Prostate gland (tissue), 2 donors: ENCODE measurements around the gene FGD5. TPM values are rescaled to one million over a fixed set of nuclear protein-coding genes. Genes with fewer than 3 reads are reported as not detected.

Experiments
- DNase-seq: peaks from one replicate; pipeline ENCODE4 v3.0.0-alpha.2; 2019; ENCODE audit warnings: low spot score
- H3K27ac ChIP-seq, 2 donors: fragments of 200-600 bp; sonication (generic); 2 replicates each; pipeline ENCODE4 v1.5.1; 2017 to 2019
- H3K27me3 ChIP-seq: fragments of 200-600 bp; sonication (generic); replicated peaks from 2 replicates; pipeline ENCODE4 v1.5.1; 2019; ENCODE audit not compliant: insufficient read depth
- H3K36me3 ChIP-seq, 2 donors: fragments of 200-600 bp; sonication (generic); 1 replicate in 1 of 2; 2 replicates in 1 of 2; pipeline versions ENCODE4 v1.5.1 to v1.8.1; 2017 to 2019
- H3K4me1 ChIP-seq: fragments of 200-600 bp; sonication (generic); replicated peaks from 2 replicates; pipeline ENCODE4 v1.5.1; 2019
- H3K4me3 ChIP-seq, 2 donors: fragments of 200-600 bp; sonication (generic); 2 replicates each; pipeline ENCODE4 v1.5.1; 2017 to 2019
- H3K9me3 ChIP-seq: fragments of 200-600 bp; sonication (generic); 2 replicates; pipeline ENCODE4 v1.5.1; 2017
- POLR2A ChIP-seq: fragments of 450-650 bp; IDR thresholded peaks from one replicate; pipeline ENCODE4 v1.6.1; 2016; ENCODE audit warnings: antibody characterized with exemption, mild to moderate bottlenecking
- POLR2AphosphoS5 ChIP-seq: sonication (generic); formaldehyde crosslinking; IDR thresholded peaks from one replicate; pipeline ENCODE4 v1.6.1; 2017; ENCODE audit warnings: antibody characterized with exemption
- WGBS: methylation state at CpG from one replicate; pipeline ENCODE4 v1.1.5; 2018; 5-methylcytosine and 5-hydroxymethylcytosine counted together
- intact Hi-C: fragments of 100-400 bp; cut with DNase I; formaldehyde crosslinking; loops from one replicate; pipeline ENCODE4 v1.14.2; 2022
- total RNA-seq, 2 donors: library from RNA; depleted of rRNA; stranded (reverse); fragments of >200 nt; gene quantifications; one replicate each; pipeline ENCODE4 v1.1.0, GENCODE V29; 2016
- TF ChIP-seq, protein P1 (sequence below), 4 experiments: fragments of 200-600 bp in 2 of 4; fragments of 450-650 bp in 2 of 4; sonication (generic) in 2 of 4; IDR thresholded peaks; 1 replicate in 3 of 4; 2 replicates in 1 of 4; pipeline ENCODE4 v1.5.1; 2016 to 2019; ENCODE audit warnings: antibody characterized with exemption in 4 of 4, mild to moderate bottlenecking in 2 of 4, moderate library complexity in 2 of 4

FGD5 gene
- total RNA-seq, 2 donors from 2014 or later: 4.5 to 15.8 TPM

GRCh38 chr3:14783480-14784086 is 35.2 kb upstream of the FGD5 start:
- intact Hi-C loops: no loop called here
- H3K27ac ChIP-seq: no peak overlapping the region
- no peak overlapping the region for H3K4me3 ChIP-seq
- no peaks in the 10 kb centered on the region for H3K36me3 ChIP-seq
- no peak for TF ChIP-seq POLR2AphosphoS5
- TF ChIP-seq, protein P1, sequence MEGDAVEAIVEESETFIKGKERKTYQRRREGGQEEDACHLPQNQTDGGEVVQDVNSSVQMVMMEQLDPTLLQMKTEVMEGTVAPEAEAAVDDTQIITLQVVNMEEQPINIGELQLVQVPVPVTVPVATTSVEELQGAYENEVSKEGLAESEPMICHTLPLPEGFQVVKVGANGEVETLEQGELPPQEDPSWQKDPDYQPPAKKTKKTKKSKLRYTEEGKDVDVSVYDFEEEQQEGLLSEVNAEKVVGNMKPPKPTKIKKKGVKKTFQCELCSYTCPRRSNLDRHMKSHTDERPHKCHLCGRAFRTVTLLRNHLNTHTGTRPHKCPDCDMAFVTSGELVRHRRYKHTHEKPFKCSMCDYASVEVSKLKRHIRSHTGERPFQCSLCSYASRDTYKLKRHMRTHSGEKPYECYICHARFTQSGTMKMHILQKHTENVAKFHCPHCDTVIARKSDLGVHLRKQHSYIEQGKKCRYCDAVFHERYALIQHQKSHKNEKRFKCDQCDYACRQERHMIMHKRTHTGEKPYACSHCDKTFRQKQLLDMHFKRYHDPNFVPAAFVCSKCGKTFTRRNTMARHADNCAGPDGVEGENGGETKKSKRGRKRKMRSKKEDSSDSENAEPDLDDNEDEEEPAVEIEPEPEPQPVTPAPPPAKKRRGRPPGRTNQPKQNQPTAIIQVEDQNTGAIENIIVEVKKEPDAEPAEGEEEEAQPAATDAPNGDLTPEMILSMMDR (IDR thresholded peaks at IDR 0.05): no peak
- TF ChIP-seq POLR2A: no peak
- H3K9me3 ChIP-seq: no peaks in the 10 kb centered on the region
- no peaks in the 10 kb centered on the region for H3K4me1 ChIP-seq
- DNase-seq: no peak
- H3K27me3 ChIP-seq: no peaks in the 10 kb centered on the region
- WGBS: 78% methylated on average over 2 of the region's 2 CpGs

GRCh38 chr3:14784087-14784681 is 34.6 kb upstream of the FGD5 start:
- H3K4me1 ChIP-seq: no peaks in the 10 kb centered on the region
- no peak for TF ChIP-seq POLR2AphosphoS5
- TF ChIP-seq, protein P1 (IDR thresholded peaks at IDR 0.05): no peak
- intact Hi-C loops: no loop called here
- no peaks in the 10 kb centered on the region for H3K27me3 ChIP-seq
- no peaks in the 10 kb centered on the region for H3K9me3 ChIP-seq
- no peak overlapping the region for H3K4me3 ChIP-seq
- no peak for DNase-seq
- H3K36me3 ChIP-seq: no peaks in the 10 kb centered on the region
- WGBS: 68% methylated on average over 8 of the region's 8 CpGs
- no peak overlapping the region for H3K27ac ChIP-seq

- Histone ChIP-seq H3K27me3 (no peaks in the 10 kb centered on the region), H3K4me1 (no peaks in the 10 kb centered on the region), H3K4me3 (no peak overlapping the region), H3K36me3 (no peaks in the 10 kb centered on the region), H3K27ac (no peak overlapping the region), H3K9me3 (no peaks in the 10 kb centered on the region)
- no peak for TF ChIP-seq POLR2A
- no peak for TF ChIP-seq POLR2AphosphoS5
- TF ChIP-seq, protein P1 (IDR thresholded peaks at IDR 0.05): no peak
- intact Hi-C loops: no loop called here
- no peak for DNase-seq
- 81% methylated on average over 20 of the region's 20 CpGs for WGBS
Observed at GRCh38 chr3:14785207-14786155, 33.3 kb upstream of the FGD5 start.

DNA sequence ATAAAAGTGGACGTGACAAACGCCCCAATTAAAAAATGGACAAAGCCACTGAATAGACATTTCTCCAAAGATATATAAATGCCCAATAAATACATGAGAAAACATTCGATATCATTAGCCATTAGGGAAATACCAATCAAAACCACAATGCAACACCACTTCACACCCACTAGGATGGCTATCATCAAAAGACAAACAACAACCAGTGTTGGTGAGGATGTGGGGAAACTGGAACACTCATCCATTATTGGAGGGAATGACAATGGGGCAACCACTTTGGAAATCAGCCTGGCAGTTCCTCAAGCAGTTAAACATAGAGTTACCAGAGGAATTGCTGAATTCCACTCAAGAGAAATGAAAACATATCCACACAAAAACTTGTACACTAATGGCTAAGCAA is 32.4 kb upstream of the FGD5 start:
- no peaks in the 10 kb centered on the region for H3K9me3 ChIP-seq
- WGBS: 97% methylated on average over 3 of the region's 3 CpGs
- no peak for DNase-seq

More for the DNA sequence above, 32.4 kb upstream of the FGD5 start:
- H3K27me3 ChIP-seq: no peaks in the 10 kb centered on the region
- no peak overlapping the region for H3K27ac ChIP-seq
- no peak overlapping the region for H3K4me3 ChIP-seq
- intact Hi-C loops: no loop called here
- no peaks in the 10 kb centered on the region for H3K36me3 ChIP-seq
- TF ChIP-seq POLR2A (no peak), POLR2AphosphoS5 (no peak)
- TF ChIP-seq, protein P1 (IDR thresholded peaks at IDR 0.05): no peak
- H3K4me1 ChIP-seq: no peaks in the 10 kb centered on the region
